SKM-1 (cell line): Measurements from ENCODE around the gene ARFIP1.
"Not testable (repeated sequence)": the region's sequence is repeated elsewhere in the genome, so short reads cannot be mapped to it uniquely, and the experiment has no call there.

ENCODE experiments used
- DNase-seq: peaks from one replicate; lab custom pipeline; 2025; ENCODE audit not compliant: unreplicated experiment; lab: John Stamatoyannopoulos, UW

The ARFIP1 gene

GRCh38 chr4:152894673-152895072, 114.9 kb downstream of the ARFIP1 start:
- no peak for DNase-seq

DNA sequence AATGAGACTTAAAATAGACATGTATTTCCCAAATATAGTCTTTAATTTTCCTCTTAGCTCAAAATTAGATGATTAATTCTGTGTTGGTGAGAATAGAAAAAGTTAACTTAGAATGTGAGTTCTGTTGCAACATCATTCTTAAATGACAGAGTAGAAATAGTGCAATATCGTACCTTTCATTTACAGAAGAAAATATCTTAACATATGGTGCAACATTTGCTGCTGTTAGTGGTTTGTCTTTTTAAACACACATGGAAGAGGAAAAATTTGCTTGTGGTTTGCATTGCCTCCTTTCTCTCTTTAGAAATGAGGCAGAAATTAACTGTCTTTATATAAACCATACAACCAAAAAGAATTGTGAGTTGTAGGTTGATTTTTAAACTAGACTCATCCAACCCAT, 117.1 kb downstream of the ARFIP1 start:
- peak; percentile 33 for DNase-seq

GRCh38 chr4:152898133-152898532, 118.4 kb downstream of the ARFIP1 start:
- DNase-seq: not testable (repeated sequence)

DNA sequence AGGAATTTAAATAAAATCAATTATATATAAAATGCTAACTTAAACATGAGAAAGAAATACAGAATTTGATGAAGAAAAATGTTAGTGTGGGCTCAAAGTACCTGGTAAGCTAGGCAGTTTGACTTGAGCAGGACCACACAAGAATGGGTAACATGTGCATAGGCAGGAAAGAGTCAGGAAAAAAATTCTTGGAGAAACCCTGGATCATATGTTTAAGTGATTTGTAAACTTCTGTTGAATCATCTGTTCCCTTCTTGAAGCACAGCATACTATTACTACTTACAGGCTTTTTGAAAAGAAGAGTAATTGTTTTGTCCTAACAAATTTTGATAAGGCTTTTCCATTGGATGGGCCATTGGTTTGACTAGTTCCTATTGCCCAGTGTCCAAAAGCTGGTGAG, 118.9 kb downstream of the ARFIP1 start:
- no peak for DNase-seq

DNA sequence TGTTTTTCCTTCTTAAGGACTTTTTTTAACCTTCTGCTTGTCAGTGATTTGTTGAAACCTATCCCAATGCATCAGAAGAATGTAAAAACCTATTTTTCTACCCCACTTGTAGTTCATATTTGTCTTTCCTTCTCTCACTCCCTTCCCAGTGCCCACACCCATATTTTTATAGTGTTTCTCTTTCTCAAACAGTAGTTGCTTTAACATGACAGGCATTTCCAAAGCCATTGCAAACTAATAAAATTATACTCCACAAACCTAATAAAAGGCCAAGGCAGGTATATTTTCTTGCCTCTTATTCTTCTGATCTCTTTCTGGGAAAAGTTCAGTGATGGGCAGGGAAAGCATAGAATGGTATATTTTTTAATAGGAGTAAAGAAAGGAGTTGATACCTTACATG, 120.6 kb downstream of the ARFIP1 start:
- no peak for DNase-seq

- no peak for DNase-seq
These were observed 121.5 kb downstream of the ARFIP1 start for GRCh38 chr4:152901205-152901604.

DNA sequence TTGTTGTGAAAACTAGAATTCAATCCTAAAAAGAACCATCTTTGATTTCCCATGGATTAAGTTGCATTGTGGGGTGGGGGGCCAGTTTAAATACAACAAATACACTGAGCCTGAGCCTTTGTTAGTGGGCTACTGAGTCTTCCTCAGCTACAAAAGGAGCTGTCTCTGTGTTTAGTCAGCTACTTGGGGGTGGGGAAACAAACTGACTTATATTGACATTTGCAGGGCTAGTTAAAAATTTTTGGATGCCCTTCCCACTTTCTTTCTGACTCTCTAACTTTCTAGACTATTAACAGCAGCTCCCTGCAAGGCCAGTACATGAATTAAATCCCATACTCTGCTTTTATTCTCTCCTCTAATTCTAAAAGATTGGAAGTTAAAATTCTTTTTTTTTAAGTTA, 123.9 kb downstream of the ARFIP1 start:
- DNase-seq: no peak

DNA sequence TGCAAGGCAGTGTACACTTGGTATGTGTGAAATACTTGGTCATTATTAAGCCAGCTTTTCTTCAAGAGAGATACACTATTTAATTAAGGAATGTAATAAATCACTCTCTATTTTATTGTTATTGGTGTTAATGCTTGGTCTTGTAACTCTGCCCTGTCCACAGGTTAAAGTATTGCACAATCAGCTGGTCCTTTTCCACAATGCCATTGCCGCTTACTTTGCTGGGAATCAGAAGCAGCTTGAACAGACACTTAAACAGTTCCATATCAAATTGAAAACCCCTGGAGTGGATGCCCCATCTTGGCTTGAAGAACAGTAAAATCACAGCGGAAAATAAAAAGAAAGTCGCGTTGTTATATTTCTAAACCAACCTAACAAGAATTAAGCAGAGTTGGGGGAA, 130.1 kb downstream of the ARFIP1 start:
- DNase-seq: no peak

DNA sequence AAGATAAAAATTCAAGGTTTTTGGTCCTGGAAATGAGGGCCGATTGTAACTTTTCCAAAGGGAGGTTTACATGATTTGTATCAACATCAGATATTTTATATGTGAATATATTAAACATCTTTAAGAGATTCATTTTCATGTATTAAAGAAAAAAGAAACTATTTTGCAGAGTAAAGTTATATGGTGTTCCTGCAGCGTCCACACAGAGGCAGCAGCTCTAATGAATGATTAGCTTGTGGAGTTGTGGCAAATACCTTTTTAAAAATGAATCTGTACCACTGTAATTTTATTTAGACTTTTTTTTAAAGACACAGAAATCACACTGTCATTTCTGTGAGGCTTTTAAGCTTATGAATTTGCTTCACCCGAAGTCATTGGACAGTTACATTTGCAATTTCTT, 130.8 kb downstream of the ARFIP1 start:
- no peak for DNase-seq

GRCh38 chr4:152917543-152918395, 138.0 kb downstream of the ARFIP1 start:
- no peak for DNase-seq

DNA sequence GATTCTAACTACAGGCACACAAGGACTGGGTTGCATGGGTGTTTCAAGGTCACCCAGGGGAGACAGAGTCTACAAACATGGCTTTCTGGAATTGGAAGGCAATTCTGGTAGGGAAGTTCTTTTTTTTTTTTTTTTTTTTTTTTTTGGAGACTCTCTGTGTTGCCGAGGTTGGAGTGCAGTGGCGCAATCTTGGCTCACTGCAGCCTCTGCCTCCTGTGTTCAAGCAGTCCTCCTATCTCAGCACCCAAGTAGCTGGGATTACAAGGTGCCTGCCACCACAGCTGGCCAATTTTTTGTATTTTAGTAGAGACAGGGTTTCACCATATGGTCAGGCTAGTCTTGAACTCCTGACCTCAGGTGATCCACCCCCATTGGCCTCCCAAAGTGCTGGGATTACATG, 140.1 kb downstream of the ARFIP1 start:
- DNase-seq: no peak

- DNase-seq: no peak
These were observed 141.0 kb downstream of the ARFIP1 start for GRCh38 chr4:152920768-152921167.

- DNase-seq: no peak
These were observed 141.5 kb downstream of the ARFIP1 start for GRCh38 chr4:152921284-152921683.

- DNase-seq: no peak
These were observed 146.1 kb downstream of the ARFIP1 start for GRCh38 chr4:152925851-152926250.

DNA sequence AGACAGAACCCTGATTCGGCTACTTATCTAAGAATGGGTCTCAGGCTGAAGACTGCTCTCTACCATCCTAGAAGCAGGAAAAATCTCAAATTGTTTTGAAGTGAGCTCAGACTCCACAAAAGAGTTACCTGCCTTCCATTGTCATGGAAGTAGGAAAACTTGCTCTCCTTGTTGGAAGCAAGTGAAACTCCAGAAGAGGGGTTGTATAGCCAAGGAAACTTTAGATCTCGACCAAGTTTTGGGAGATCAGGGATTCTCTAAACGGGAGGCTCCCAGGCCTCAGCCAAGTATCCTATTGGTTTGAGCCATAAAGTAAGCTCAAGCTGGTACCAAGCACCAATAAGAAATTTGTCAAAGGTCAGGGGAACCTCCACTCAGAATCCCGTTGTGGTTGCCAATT, 147.2 kb downstream of the ARFIP1 start:
- DNase-seq: no peak

- no peak for DNase-seq
These were observed 148.0 kb downstream of the ARFIP1 start for GRCh38 chr4:152927737-152928136.

DNA sequence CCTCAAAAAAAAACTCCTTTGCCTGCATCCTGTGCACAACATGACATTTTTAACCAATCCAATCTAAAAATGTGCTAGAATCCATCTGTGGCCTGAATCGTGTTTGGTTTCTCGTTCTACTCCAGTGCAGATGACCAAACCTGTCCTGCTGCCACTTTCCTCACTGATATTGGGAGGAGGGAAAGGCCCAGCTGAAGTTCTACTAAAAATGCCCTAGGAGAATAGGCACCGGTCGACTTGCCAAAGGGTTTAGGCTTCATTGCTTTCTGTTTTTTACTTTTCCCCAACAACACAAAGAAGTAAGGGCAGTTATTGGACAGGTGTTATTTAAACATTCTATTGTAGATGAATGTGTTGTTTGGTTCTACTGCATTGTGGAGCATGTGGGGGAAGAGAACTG, 148.5 kb downstream of the ARFIP1 start:
- DNase-seq: no peak

- no peak for DNase-seq
These were observed 150.1 kb downstream of the ARFIP1 start for GRCh38 chr4:152929888-152930287.

DNA sequence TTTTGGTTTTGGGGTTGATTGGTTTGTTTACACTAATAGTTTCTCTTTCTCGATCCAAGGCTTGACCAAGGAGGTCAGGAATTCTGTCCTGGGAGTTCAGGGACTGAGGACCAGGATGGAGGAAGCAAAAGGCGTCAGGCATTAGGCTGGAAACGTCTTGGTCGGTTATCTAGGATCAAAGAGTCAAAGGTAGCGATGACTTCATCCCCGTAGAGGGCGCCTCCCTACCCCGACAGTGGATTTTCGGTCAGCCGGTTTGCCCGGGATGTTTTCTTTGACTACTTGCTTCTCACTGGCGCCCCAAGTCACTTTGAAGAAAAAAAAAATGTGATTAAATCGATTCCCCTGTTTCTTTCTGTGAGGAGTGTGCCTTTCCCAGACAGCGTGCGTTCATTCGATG, 155.4 kb downstream of the ARFIP1 start:
- no peak for DNase-seq

DNA sequence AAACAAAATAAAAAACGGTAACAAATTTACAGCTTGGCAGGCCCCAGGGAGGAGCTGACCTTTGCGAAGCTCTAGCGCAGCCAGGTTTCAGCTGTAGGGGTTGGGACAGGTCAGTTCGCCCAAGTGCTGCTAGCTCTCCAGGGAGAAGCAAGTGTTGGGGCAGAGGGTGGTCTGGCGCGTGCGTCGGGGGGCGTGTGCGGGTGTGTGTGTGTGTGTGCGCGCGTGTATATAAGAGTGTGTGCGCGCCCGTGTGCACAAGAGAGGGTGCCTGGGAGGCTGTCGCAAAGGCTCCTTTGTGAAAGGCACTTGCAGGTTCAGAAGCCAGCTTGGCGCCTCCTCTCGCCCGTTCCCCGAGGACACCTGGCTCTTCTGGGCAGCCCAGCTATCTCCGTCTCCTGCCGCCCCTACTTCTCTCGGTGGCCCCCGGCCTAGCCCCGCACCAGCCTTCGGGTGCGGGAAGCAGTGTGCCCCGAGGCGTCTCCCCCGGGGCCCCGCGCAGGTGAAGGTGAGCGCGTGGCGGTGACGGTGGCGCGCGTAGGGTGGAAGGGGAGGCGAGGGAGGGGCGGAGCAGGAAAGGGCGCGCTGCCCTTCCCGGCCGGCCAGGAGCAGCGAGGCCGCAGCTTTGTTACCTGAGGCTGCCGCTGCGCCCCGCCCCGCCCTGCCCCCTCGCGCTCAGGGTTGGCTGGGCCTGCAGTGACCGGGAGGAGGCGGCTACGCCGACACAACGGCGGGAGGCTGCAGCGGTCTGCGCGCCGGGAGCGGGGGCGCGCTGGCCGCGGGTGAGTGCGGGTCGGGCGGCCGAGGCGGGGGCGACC, 156.1 kb downstream of the ARFIP1 start, which contains the start of gene FHDC1:
FHDC1 (plus strand) TSS at position 693 of the 815 bp plus-strand sequence. CDS start 6,735 bp downstream, outside the sequence.
- DNase-seq: no peak

GRCh38 chr4:152936446-152937335, 156.9 kb downstream of the ARFIP1 start:
- DNase-seq: no peak
